ENCODE results near the gene HSD17B4. TPM values are rescaled to one million over a fixed set of nuclear protein-coding genes. Genes with fewer than 3 reads are reported as not detected.
"Not testable (repeated sequence)": the region's sequence is repeated elsewhere in the genome, so short reads cannot be mapped to it uniquely, and the experiment has no call there.

HSD17B4 gene
- total and polyA plus RNA-seq, 9 of the 15 experiments (the other 6 are each of a cell fraction or from before 2014, with no cell fraction given), result 50.6 to 187 (median 94.6) TPM

DNA sequence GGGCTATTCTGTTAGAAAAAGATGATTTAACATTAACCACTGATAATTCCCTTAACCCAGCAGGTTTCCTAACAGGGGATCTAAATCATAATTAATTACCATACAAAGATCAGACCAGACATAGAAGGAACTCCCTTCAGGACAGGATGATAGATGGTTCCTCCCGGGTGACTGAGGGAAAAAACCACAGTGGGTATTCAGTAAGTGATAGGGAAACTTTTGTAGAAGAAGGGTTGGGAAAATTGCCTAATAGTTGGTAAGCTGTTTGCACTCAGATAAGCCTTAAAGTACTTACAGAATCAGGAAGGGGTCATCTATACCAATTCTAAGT is 13.7 kb upstream of the HSD17B4 start:
- WGBS (ENCODE audit: insufficient coverage, low coverage, missing lambda C conversion rate), result 0% methylated on average over 1 of the region's 1 CpG
- TF ChIP-seq DACH1 (IDR thresholded peaks at IDR 0.05; ENCODE audit: partially characterized antibody) (peak; percentile 7), ARID1B (IDR thresholded peaks at IDR 0.05) (peak; percentile 88), SMARCE1 (IDR thresholded peaks at IDR 0.05) (peak; percentile 79), CBFA2T3 (IDR thresholded peaks at IDR 0.05) (peak; percentile 81), KLF16 (IDR thresholded peaks at IDR 0.05) (peak; percentile 77), NONO (IDR thresholded peaks at IDR 0.05; ENCODE audit: low read depth in 2 of 2, low read length in 1 of 2) (0 out of 4 replicates have a peak, but pooled peaks of 1 of the 2 experiments have one; percentile 2), CBFA2T2 (conservative IDR thresholded peaks at IDR 0.05) (peak; percentile 67), ZNF436 (CRISPR knock-in tag; IDR thresholded peaks at IDR 0.05) (0 out of 2 replicates have a peak, but pooled peaks have one; percentile 3), HMG20A (CRISPR knock-in tag; conservative IDR thresholded peaks at IDR 0.05) (0 out of 2 replicates have a peak, but pooled peaks have one; percentile 38), ZNF766 (CRISPR knock-in tag; conservative IDR thresholded peaks at IDR 0.05) (peak; percentile 45; the same call in 1 of the 2 replicates), STAT5A (IDR thresholded peaks at IDR 0.05; ENCODE audit: borderline replicate concordance, low read length) (peak; percentile 46; the same call in 1 of the 2 replicates), ELF4 (CRISPR knock-in tag; IDR thresholded peaks at IDR 0.05) (0 out of 2 replicates have a peak, but pooled peaks have one; percentile 50), CEBPB (tag; IDR thresholded peaks at IDR 0.05) (peak; percentile 96), LEF1 (IDR thresholded peaks at IDR 0.05) (peak; percentile 68; the same call in 1 of the 2 replicates), ZNF644 (tag; IDR thresholded peaks at IDR 0.05; ENCODE audit: low read depth) (0 out of 2 replicates have a peak, but pooled peaks have one; percentile 53)
- TF ChIP-seq, protein P1, sequence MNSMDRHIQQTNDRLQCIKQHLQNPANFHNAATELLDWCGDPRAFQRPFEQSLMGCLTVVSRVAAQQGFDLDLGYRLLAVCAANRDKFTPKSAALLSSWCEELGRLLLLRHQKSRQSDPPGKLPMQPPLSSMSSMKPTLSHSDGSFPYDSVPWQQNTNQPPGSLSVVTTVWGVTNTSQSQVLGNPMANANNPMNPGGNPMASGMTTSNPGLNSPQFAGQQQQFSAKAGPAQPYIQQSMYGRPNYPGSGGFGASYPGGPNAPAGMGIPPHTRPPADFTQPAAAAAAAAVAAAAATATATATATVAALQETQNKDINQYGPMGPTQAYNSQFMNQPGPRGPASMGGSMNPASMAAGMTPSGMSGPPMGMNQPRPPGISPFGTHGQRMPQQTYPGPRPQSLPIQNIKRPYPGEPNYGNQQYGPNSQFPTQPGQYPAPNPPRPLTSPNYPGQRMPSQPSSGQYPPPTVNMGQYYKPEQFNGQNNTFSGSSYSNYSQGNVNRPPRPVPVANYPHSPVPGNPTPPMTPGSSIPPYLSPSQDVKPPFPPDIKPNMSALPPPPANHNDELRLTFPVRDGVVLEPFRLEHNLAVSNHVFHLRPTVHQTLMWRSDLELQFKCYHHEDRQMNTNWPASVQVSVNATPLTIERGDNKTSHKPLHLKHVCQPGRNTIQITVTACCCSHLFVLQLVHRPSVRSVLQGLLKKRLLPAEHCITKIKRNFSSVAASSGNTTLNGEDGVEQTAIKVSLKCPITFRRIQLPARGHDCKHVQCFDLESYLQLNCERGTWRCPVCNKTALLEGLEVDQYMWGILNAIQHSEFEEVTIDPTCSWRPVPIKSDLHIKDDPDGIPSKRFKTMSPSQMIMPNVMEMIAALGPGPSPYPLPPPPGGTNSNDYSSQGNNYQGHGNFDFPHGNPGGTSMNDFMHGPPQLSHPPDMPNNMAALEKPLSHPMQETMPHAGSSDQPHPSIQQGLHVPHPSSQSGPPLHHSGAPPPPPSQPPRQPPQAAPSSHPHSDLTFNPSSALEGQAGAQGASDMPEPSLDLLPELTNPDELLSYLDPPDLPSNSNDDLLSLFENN (IDR thresholded peaks at IDR 0.05; ENCODE audit: low read depth in 2 of 2, low read length in 2 of 2), result 0 out of 4 replicates have a peak, but pooled peaks of 1 of the 2 experiments have one; percentile 41
- TF ChIP-seq, protein P2, sequence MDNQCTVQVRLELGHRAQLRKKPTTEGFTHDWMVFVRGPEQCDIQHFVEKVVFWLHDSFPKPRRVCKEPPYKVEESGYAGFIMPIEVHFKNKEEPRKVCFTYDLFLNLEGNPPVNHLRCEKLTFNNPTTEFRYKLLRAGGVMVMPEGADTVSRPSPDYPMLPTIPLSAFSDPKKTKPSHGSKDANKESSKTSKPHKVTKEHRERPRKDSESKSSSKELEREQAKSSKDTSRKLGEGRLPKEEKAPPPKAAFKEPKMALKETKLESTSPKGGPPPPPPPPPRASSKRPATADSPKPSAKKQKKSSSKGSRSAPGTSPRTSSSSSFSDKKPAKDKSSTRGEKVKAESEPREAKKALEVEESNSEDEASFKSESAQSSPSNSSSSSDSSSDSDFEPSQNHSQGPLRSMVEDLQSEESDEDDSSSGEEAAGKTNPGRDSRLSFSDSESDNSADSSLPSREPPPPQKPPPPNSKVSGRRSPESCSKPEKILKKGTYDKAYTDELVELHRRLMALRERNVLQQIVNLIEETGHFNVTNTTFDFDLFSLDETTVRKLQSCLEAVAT (IDR thresholded peaks at IDR 0.05), result peak in 1 of 2 experiments; percentile 60; a peak in 1 of 4 replicates
- TF ChIP-seq, protein P3, sequence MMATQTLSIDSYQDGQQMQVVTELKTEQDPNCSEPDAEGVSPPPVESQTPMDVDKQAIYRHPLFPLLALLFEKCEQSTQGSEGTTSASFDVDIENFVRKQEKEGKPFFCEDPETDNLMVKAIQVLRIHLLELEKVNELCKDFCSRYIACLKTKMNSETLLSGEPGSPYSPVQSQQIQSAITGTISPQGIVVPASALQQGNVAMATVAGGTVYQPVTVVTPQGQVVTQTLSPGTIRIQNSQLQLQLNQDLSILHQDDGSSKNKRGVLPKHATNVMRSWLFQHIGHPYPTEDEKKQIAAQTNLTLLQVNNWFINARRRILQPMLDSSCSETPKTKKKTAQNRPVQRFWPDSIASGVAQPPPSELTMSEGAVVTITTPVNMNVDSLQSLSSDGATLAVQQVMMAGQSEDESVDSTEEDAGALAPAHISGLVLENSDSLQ (IDR thresholded peaks at IDR 0.05), result peak; percentile 92

More for the DNA sequence above, 13.7 kb upstream of the HSD17B4 start:
- peak overlapping the region in 1 of 2 experiments; percentile 51; a peak in 2 of 4 replicates for H3K9ac ChIP-seq (ENCODE audit: insufficient read depth in 1 of 2, low read depth in 2 of 2, low read length in 2 of 2)
- FAIRE-seq; H3K9me3 ChIP-seq (replicated peaks; ENCODE audit: control insufficient read depth, insufficient read depth, low read depth, low read length); H3K9me1 ChIP-seq (ENCODE audit: control insufficient read depth, insufficient read depth, low read length); BruUV-seq (replicated peaks); in situ Hi-C loops (cut with MboI); H4K20me1 ChIP-seq (replicated peaks; ENCODE audit: control insufficient read depth, insufficient read depth, low read length); CTCF ChIA-PET (ENCODE audit: low intra/inter-chr PET ratio); POLR2A ChIA-PET; H3K27me3 ChIP-seq (ENCODE audit: control insufficient read depth in 2 of 2, insufficient read depth in 2 of 2, low read length in 2 of 2); H3K79me2 ChIP-seq (ENCODE audit: control insufficient read depth, insufficient read depth, low read length); H3K36me3 ChIP-seq (ENCODE audit: control insufficient read depth, insufficient read depth, low read length): not testable (repeated sequence)
- H3K4me3 ChIP-seq, result 0 out of 2 replicates have a peak overlapping the region, but pooled peaks have one; percentile 29
- peak overlapping the region; percentile 92 for H2AFZ ChIP-seq (ENCODE audit: low read depth, low read length)
- peaks cover 0 to 15% of the 10 kb centered on the region in 2 experiments; a peak in 4 of 5 replicates for H3K4me1 ChIP-seq (replicated peaks in 1 of 2; ENCODE audit: control insufficient read depth in 2 of 2, insufficient read depth in 2 of 2, low read length in 2 of 2)
- peak; percentile 63 for ATAC-seq
- intact Hi-C loops (cut with micrococcal nuclease), result loop anchor here (10.0 kb wide), 1 partner anchor 306 kb away; no protein-coding TSS in a partner anchor
- peak overlapping the region; percentile 80 for H3K4me2 ChIP-seq (ENCODE audit: insufficient read depth, low read length)
- H3K27ac ChIP-seq (ENCODE audit: extremely low read depth, low read depth, low read length), result peak overlapping the region; percentile 50; the same call in 1 of the 3 replicates
- peak in 1 of 4 experiments; percentile 59 for DNase-seq (ENCODE audit: extremely low read depth in 1 of 4, low spot score in 3 of 4)
